Uterus (tissue), 4 donors: ENCODE measurements around the gene SMIM5. TPM values are rescaled to one million over a fixed set of nuclear protein-coding genes. Genes with fewer than 3 reads are reported as not detected.

Experiments used
- DNase-seq, 2 donors: peaks; one replicate each; pipeline ENCODE4 v3.0.0-alpha.2; 2019 to 2020
- H3K27ac ChIP-seq, 2 donors: fragments of 200-600 bp; sonication (generic); 1 replicate in 1 of 2; 2 replicates in 1 of 2; pipeline ENCODE4 v1.5.1; 2016 to 2018
- H3K27me3 ChIP-seq, 2 donors: fragments of 200-600 bp; sonication (generic); one replicate each; pipeline ENCODE4 v1.5.1; 2018 to 2019; ENCODE audit warnings: control low read depth in 1 of 2
- H3K36me3 ChIP-seq, 2 donors: fragments of 200-600 bp; sonication (generic); one replicate each; pipeline ENCODE4 v1.5.1; 2019; ENCODE audit warnings: control low read depth in 1 of 2
- H3K4me1 ChIP-seq, 2 donors: fragments of 200-600 bp; sonication (generic); one replicate each; pipeline ENCODE4 v1.5.1; 2018 to 2019; ENCODE audit warnings: control low read depth in 1 of 2
- H3K4me3 ChIP-seq, 2 donors: fragments of 200-600 bp; sonication (generic); 1 replicate in 1 of 2; 2 replicates in 1 of 2; pipeline ENCODE4 v1.5.1; 2018 to 2019; ENCODE audit warnings: mild to moderate bottlenecking in 1 of 2
- H3K9me3 ChIP-seq, 2 donors: fragments of 200-600 bp; sonication (generic); one replicate each; pipeline ENCODE4 v1.5.1; 2019; ENCODE audit warnings: control low read depth in 1 of 2
- CTCF ChIP-seq, 4 experiments: fragments of 200-600 bp in 2 of 4; fragments of 450-650 bp in 2 of 4; sonication (generic) in 2 of 4; IDR thresholded peaks; one replicate each; pipeline ENCODE4 v1.5.1; 2016 to 2019; ENCODE audit warnings: antibody characterized with exemption in 4 of 4, mild to moderate bottlenecking in 2 of 4, moderate library complexity in 1 of 4
- POLR2A ChIP-seq, 2 donors: fragments of 450-650 bp; IDR thresholded peaks; one replicate each; pipeline ENCODE4 v1.6.1; 2016; ENCODE audit warnings: antibody characterized with exemption in 2 of 2, mild to moderate bottlenecking in 1 of 2, moderate library complexity in 1 of 2
- intact Hi-C: fragments of 100-400 bp; cut with DNase I; formaldehyde crosslinking; loops from one replicate; pipeline ENCODE4 v1.15.1; 2023; ENCODE audit warnings: low total_unique reads
- total RNA-seq, 4 donors: library from RNA; depleted of rRNA in 3 of 4; stranded (reverse); fragments of >200 nt in 3 of 4; gene quantifications; one replicate each; pipeline versions ENCODE4 v1.1.0 to v1.2.4, GENCODE V29; 2014 to 2023
- donor health status: DM: yes; HTN: yes; CAD: no.

Gene SMIM5
- total RNA-seq, 4 donors from 2014 or later = 0.85 to 2.2 TPM; not detected in 2

GRCh38 chr17:75683583-75683982 is 50.3 kb downstream of the SMIM5 start:
- no peak overlapping the region for H3K4me3 ChIP-seq
- intact Hi-C loops = no loop called here
- H3K36me3 ChIP-seq = no peaks in the 10 kb centered on the region
- H3K4me1 ChIP-seq = peaks cover 0 to 9% of the 10 kb centered on the region in 2 donors
- no peaks in the 10 kb centered on the region for H3K27me3 ChIP-seq
- H3K27ac ChIP-seq = no peak overlapping the region
- DNase-seq = no peak
- no peak for TF ChIP-seq POLR2A (IDR thresholded peaks at IDR 0.05)
- no peak for TF ChIP-seq CTCF (IDR thresholded peaks at IDR 0.05)
- H3K9me3 ChIP-seq = no peaks in the 10 kb centered on the region

DNA sequence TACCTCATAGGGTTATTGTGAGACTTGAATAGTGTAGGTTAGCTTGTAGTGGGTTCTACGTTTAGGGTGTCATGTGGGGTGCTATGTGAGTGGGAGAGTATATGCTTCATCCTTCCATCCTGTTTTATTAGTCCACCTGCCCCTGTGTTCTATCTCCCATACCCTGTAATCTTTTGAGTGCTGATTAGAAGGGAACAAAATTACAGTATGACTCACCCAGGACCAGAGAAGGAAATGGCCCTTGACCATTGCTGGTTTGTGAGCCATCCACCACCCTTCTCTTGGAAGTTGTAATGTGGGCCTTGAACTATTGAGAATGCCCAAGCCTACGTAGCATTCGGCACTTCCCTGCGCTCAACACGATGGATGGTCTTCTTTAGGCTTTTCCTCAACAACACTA is 51.0 kb downstream of the SMIM5 start:
- no peaks in the 10 kb centered on the region for H3K27me3 ChIP-seq
- intact Hi-C loops = no loop called here
- no peak for TF ChIP-seq CTCF (IDR thresholded peaks at IDR 0.05)
- no peak for TF ChIP-seq POLR2A (IDR thresholded peaks at IDR 0.05)
- DNase-seq = no peak
- no peaks in the 10 kb centered on the region for H3K9me3 ChIP-seq
- peaks cover 0 to 9% of the 10 kb centered on the region in 2 donors for H3K4me1 ChIP-seq
- H3K4me3 ChIP-seq = no peak overlapping the region
- H3K27ac ChIP-seq = peak overlapping the region in 1 of 2 donors; percentile 10
- H3K36me3 ChIP-seq = no peaks in the 10 kb centered on the region

DNA sequence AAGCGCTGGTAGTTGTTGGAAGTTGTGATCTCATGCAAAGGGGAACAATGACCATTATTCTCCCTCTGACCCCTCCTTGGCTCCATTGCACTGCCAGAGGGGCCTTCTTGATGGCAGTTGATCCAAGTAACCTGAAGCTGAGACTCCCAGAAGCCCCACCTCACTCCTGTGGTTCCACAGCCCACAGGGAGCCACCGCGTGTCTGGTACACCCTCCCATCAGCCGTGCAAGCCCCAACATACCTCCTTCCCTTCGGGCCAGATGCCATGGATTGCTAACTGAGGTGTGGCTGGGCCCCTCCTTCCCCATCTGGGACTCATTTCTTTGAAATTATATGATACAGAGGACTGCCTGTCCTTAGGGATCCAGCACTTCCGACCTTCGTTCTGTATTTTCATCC is 51.7 kb downstream of the SMIM5 start:
- Histone ChIP-seq H3K36me3 (no peaks in the 10 kb centered on the region), H3K9me3 (no peaks in the 10 kb centered on the region), H3K27me3 (no peaks in the 10 kb centered on the region), H3K27ac (peak overlapping the region in 1 of 2 donors; percentile 10), H3K4me1 (peaks cover 0 to 9% of the 10 kb centered on the region in 2 donors), H3K4me3 (no peak overlapping the region)
- TF ChIP-seq CTCF (IDR thresholded peaks at IDR 0.05) = no peak
- no peak for TF ChIP-seq POLR2A (IDR thresholded peaks at IDR 0.05)
- DNase-seq = no peak
- intact Hi-C loops = no loop called here

DNA sequence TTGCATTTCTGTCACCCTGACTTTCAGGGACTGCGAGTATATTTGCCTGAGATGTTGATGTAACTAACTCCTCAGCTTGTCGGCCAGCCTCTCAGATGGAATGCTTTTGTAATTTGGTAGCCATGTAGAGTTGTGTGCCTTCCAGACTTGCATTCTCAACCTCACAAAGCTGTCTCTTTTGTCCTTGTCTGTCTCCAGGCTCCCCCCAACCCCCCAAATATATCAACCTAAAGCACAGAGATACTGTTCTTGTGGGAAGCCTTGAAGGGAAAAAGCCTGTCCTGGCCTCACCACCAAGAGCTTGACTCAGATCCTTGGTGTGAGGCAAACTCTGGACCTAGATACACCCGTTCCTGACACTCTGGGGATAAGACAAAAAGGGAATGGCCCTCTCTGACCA is 52.3 kb downstream of the SMIM5 start:
- intact Hi-C loops = no loop called here
- H3K9me3 ChIP-seq = no peaks in the 10 kb centered on the region
- H3K4me1 ChIP-seq = peaks cover 0 to 9% of the 10 kb centered on the region in 2 donors
- H3K4me3 ChIP-seq = no peak overlapping the region
- H3K27ac ChIP-seq = peak overlapping the region; percentile 10 to 47
- no peak for TF ChIP-seq CTCF (IDR thresholded peaks at IDR 0.05)
- TF ChIP-seq POLR2A (IDR thresholded peaks at IDR 0.05) = no peak
- no peaks in the 10 kb centered on the region for H3K36me3 ChIP-seq
- DNase-seq = no peak
- H3K27me3 ChIP-seq = no peaks in the 10 kb centered on the region

GRCh38 chr17:75688209-75688825 is 55.1 kb downstream of the SMIM5 start:
- TF ChIP-seq POLR2A (IDR thresholded peaks at IDR 0.05) = no peak
- TF ChIP-seq CTCF (IDR thresholded peaks at IDR 0.05) = no peak
- H3K27ac ChIP-seq = peak overlapping the region; percentile 23 to 36
- no peak overlapping the region for H3K4me3 ChIP-seq
- peaks cover 0 to 13% of the 10 kb centered on the region in 2 donors for H3K4me1 ChIP-seq
- no peaks in the 10 kb centered on the region for H3K9me3 ChIP-seq
- no peaks in the 10 kb centered on the region for H3K36me3 ChIP-seq
- no peaks in the 10 kb centered on the region for H3K27me3 ChIP-seq
- intact Hi-C loops = no loop called here
- no peak for DNase-seq
